Right ventricle myocardium inferior (tissue), 1 donor: Measurements from ENCODE around the gene USP47. TPM values are rescaled to one million over a fixed set of nuclear protein-coding genes. Genes with fewer than 3 reads are reported as not detected.
"Not testable (repeated sequence)": the region's sequence is repeated elsewhere in the genome, so short reads cannot be mapped to it uniquely, and the experiment has no call there.

ENCODE experiments used
- ATAC-seq: fragments of 200-7000 bp; cut with Tn5 transposase; one replicate; pipeline ENCODE4 v1.9.1; 2020; ENCODE audit warnings: mild to moderate bottlenecking, moderate library complexity
- DNase-seq: peaks from one replicate; pipeline ENCODE4 v3.0.0; 2021; ENCODE audit errors: missing footprints
- intact Hi-C: fragments of 100-400 bp; cut with DNase I; formaldehyde crosslinking; loops from one replicate; pipeline ENCODE4 v1.11.0; 2022
- total RNA-seq: library from RNA; stranded (reverse); fragmentation: NEBNext Ultra II Directional; extraction: Animal tissue kit (Norgen Biotek cat#: 25700); gene quantifications from one replicate; pipeline ENCODE4 v1.2.1, GENCODE V29; 2021
- donor health status: DM: no; HTN: yes; CAD: no; lungs with severe emphysema.

The USP47 gene
- total RNA-seq, 1 donor from 2014 or later = 48.9 TPM

DNA sequence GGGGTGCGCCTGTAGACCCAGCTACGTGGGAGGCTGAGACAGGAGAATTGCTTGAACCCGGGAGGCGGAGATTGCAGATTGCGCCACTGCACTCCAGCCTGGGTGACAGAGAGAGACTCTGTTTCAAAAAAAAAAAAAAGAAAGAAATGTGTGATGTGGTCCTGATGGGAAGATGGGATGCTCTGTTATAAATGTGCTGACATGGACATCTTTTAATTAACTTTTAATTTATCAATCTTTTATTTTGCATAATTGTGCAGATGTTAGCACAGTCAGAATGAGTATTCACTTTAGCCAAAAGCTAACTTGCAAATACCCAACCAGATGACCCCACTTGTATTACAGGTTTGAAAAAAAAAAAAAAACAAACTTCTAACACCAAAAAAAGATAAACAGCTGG, 23.8 kb upstream of the USP47 start:
- DNase-seq (no peak), ATAC-seq (no peak)
- intact Hi-C loops = no loop called here

DNA sequence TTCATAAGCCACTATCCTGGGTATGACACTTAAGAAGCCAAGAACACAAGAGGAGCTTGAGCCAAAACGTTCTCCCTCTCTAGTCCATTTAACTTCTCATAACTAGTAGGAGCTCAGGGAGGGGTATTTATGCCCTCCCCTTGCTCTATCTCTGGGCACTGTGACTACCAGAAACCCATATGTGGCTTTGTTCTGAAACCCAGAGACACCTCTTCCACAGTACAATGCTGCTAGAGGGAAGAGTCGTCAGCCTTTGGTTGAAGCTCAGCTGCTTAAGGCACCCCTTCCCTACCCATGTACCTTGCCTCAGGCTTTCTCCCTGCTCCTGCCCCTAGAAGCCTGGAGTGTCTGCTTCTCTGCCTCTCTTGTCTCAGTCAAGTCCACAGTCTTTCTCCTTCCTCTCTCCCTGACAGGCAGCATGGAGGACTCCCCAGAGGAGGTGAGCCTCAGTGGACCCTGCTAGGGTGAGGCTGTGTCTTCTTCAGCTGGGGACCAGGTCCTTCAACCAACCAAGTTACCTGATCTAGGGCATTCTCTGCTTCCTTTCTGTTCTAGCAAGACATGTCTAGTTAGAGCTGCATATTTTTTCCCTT, 23.1 kb upstream of the USP47 start:
- intact Hi-C loops = no loop called here
- DNase-seq = no peak
- no peak for ATAC-seq

DNA sequence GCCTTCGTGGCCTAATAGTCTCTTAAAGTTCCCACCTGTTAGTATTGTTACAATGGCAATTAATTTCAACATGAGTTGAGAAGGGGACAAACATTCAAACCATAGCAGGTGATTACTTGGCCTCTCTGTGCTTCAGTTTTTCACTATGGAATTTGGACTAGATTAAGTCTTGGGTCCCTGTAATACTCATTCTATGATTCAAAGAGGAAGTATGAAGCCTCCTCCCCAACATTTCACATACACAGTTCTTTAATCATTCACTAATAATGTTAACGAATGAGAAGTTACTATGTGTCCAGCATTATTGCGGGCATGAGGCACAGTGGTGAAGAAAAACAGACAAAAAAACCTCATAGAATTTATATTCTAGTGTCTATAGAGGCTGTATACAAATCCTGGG, 19.9 kb upstream of the USP47 start:
- ATAC-seq (no peak), DNase-seq (no peak)

DNA sequence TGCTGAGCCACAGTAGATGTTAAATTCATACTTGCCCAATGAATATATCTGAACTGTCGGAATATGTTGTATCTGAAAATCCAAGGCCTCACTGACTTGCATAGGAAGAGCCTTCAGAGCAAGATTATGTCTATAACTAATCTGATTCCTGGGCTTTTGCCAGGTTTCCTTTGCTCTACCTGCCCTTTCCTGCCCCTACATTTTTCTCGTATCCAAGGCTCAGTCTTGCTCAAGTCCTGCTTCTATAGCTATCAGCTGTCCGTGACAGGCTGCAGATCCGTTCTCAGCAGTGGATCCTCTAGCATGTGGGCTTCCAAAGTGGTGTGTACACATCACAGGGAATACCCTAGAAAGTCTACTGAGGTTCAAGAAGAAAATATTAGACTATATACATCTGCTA, 18.8 kb upstream of the USP47 start:
- intact Hi-C loops = no loop called here
- DNase-seq (no peak), ATAC-seq (no peak)

More for the DNA sequence above, 19.9 kb upstream of the USP47 start:
- intact Hi-C loops = no loop called here

DNA sequence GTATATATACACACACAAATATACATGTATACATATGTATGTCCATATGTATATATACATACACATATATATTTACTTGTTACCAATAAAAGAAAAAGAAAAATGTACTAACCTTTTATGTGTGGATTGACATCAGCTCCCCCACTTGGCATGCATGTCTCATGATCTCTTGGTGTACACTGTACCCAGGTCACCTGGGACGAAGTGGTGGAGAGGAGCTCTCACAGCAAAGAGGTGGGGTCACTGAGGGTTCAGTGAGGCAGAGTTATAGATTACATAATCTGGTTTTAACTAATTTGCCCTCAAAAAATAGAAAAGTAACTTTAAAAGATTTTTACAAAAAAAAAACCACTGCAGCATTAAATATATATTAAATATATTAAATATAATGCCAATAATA, 15.5 kb upstream of the USP47 start:
- ATAC-seq = no peak
- intact Hi-C loops = no loop called here
- no peak for DNase-seq

DNA sequence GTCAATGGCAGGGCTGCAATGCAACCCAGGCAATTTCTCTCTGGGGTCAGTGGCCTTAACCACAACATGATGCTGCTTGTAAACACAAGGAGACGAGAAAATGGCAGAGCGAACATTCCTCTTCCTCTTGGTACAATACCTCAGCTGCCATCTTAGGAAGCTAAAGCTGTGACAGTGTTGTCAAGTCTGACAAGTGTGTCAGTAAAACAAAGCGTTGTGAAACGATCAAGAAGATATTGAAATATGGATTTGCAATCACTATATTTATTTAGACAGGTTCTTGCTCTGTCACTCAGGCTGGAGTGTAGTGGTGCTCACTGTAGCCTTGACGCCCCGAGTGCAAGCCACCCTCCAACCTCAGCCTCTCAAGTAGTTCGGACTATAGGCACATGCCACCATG, 14.5 kb upstream of the USP47 start:
- ATAC-seq (no peak), DNase-seq (no peak)
- intact Hi-C loops = no loop called here

DNA sequence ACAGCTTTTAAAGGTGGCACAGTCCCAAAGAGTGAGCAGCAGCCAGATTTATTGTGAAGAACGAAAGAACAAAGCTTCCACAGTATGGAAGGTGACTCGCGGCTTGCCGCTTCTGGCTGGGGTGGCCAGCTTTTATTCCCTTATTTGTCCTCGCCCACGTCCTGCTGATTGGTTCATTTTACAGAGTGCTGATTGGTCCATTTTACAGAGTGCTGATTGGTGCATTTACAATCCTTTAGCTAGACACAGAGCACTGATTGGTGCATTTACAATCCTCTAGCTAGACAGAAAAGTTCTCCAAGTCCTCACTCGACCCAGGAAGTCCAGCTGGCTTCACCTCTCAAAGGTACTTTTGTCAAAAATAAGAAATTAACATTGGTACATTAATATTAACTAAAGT, 10.4 kb upstream of the USP47 start:
- ATAC-seq, intact Hi-C loops: not testable (repeated sequence)

DNA sequence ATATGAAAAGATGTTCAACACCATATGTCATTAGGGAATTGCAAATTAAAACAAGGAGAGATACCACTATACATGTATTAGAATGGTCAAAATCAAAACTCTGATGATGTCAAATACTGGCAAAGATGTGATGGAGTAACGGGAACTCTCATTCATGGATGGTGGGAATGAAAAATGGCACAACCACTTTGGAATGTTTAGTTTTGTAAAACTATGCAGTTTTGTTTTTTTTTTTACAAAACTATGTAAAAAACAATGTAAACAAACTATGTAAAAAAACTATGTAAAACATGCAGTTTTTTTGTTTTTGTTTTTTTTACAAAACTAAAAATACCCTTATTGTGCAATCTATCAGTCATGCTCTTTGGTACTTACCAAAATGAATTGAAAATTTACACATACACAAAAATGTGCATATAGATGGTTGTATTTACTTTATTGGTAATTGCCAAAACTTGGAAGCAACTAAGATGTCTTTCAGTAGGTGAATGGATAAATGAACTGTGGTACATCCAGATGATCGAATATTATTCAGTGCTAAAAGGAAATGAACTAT, 5.0 kb upstream of the USP47 start:
- no peak for DNase-seq
- intact Hi-C loops = no loop called here
- no peak for ATAC-seq

More for the DNA sequence above, 10.4 kb upstream of the USP47 start:
- not testable (repeated sequence) for DNase-seq

DNA sequence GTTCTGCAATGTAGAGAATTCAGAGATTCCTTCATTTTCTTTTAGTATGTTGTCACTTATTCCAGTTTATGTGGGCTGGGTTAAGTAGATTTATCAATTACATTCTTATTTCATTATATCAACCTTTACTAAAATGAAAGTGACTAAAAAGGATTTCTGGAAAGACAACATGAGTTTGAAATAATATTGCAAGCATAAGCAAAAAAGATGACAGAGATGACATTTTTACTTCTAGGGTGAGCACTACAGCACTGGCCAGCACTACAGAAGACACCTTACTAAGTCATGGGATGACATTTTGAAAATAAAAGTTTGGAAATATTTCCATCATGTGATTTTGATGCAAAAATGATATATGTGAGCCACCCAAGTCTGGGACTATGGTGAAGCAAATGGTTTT, 2.1 kb upstream of the USP47 start:
- intact Hi-C loops = no loop called here
- no peak for DNase-seq

DNA sequence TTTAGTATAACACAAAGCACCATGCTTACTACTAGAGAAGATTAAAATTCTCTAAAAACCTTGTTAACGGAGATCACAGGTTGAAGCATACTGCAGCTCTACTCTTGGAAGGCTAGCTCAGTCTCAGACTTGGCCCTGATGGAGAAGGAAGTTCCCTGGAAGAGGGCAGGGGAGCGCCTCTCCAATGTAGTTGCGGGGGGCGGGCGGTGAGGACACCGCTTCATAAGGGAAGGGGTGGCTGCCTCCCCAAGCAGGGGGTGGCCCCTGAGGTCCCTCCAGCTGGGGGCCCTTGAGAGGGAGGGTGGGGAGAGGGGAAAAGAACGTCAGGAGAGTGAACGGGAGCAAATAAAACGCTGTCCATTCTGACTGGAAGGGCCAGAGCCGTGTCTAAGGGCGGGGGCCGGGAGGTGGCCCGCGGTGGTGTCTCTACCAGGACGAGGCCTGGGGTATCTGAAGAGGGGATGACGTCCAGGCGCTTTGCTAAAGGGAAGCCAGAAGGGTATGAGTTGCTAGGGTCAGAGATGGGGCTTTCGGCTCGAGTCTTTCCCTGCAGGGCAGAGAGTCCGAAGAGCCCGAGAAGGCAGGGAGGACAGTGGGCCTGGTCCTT, 553 bp upstream of the USP47 start:
- DNase-seq (no peak), ATAC-seq (peak; percentile 68)
- intact Hi-C loops = no loop called here

More for the DNA sequence above, 2.1 kb upstream of the USP47 start:
- ATAC-seq = no peak

DNA sequence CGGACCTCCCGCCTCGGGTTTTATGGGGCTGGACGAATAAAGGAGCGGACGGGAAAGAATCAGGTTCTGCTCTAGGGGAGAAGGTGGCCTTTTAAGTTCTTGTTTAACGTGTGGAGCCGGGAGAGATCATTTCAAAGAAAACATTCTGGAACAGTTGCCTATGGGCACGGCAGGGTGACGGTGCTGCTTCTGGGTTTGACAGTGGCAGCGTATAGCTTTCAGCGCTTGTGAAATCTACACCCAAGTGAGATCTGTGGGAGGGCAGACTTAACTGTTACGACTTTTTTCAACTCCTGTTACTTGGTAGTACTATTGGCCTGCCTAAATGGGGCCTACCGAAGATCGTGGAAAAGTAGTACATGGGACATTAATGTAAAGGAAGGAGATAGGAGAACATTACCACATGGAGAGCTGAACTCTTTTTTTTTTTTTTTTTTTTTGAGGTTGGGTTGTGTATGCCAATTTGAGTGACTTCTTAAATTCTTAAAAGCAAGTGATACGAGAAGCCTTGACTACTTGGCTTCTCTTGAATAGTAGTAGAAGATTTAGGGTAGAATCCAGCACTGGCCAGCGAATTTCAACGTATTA, 743 bp downstream of the USP47 start:
- intact Hi-C loops = no loop called here
- DNase-seq (peak; percentile 70), ATAC-seq (peak; percentile 76)

DNA sequence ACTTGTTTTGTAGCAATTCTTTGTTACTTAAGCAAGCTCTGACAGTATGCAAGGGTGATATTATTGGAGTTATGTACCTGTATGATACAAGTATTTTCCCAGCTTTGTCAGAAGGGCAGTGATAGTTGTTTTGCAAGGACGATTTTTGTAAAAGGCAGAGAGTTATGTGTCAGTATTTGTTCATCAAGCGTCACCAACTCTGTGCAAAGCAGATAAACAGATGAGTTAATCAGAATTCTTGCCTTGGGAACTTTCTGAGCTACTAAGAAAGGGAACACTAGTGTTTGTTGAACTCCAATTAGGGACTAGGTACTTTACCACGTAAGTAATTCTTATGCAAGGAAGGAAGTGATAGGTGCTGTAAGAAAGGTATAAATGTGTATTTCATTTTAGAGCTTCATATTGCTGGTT, 1.4 kb downstream of the USP47 start:
- intact Hi-C loops = no loop called here
- DNase-seq (no peak), ATAC-seq (no peak)

DNA sequence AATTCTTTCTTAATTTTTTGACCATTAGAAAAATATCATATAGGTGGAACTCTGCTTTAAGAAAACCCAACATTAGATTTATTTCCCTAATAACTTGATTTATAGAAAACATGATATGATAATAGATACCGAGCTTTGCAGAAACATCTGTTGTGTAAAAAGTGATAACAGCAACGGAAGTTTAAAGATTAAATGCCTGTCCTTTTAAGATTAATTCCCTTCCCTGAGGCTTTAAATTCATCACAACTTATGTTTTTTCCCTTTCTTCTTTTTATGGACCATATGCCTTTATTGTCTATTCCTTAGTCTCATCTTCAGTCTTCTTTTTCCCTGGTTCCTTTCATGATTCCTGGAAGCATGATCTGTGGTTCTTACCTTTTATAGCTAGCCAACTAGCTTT, 1.9 kb downstream of the USP47 start:
- intact Hi-C loops = no loop called here
- ATAC-seq (no peak), DNase-seq (no peak)

DNA sequence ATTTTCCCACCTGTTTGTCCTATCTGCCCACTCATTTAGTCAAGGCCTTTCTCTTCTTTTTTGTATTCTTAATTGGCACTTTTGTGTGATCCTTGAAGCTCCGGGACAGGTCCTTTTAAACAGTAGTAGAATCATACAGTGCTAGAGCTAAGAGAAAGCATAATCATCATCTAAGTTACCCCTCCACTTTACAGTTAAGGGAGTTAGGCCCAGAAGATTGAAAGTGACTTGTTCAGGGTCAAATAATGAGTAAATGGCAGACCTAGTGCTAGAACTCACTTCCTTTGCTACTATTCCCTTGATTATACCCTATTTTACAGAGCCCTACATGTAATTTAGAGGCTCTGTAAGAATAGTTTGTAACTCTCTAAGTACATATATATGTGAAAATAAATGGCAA, 2.5 kb downstream of the USP47 start:
- no peak for DNase-seq
- ATAC-seq = no peak
- intact Hi-C loops = no loop called here

DNA sequence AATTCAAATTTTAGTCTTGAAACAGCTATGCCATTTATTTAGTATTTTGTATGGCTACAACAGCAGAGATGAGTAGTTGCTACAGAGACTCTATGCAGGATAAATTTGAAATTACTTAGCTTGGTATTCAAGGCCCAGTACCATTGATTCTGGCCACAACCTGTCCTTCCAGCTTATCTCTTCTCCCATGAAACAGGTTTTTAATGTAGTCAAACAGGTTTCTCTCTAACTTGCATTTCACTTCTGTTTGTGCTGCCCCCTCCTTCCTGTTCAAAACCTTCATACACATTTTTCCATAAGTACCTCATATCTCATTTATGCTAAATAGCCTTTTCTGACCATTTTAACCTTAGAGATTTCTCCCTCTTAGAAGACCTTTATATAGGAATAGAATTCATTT, 3.3 kb downstream of the USP47 start:
- DNase-seq (no peak), ATAC-seq (no peak)
- intact Hi-C loops = no loop called here

DNA sequence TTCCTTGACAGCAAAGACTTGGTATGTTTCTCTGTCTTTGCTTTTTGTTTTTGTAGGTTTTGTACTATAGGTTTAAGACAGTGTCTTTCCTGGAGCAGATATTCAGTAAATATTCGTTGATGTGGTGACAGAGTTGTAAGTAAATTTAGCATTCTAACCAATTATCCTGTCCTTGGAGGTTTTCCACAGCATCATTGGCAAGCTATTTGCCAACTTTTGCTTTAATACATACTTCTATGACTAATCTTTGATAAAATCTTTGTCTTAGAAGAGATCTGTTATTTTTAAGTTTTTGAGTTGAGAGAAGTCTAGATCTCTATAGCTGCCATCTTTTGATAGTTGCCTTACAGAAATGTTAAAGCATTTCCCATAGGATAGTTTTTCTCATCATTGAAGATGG, 3.8 kb downstream of the USP47 start:
- intact Hi-C loops = no loop called here
- ATAC-seq = no peak
- DNase-seq = no peak

DNA sequence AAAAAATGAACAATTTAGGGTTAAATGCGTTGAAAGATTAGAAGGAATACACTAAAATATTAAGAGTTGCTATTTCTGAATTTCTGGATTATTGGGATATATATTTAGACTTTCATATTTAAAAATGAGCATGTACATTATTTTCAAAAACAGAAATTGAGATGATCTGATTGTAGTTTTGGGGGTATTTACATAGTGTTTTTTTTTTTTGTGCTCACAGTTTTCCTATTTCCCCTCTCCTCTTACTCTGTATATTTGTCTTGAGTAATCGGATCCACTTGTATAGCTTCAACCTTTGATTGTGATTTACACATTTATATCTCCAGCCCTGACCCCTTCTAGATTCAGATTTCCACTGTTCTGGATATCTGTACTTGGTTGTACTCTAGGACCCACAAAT, 5.3 kb downstream of the USP47 start:
- ATAC-seq (no peak), DNase-seq (no peak)
- intact Hi-C loops = no loop called here

DNA sequence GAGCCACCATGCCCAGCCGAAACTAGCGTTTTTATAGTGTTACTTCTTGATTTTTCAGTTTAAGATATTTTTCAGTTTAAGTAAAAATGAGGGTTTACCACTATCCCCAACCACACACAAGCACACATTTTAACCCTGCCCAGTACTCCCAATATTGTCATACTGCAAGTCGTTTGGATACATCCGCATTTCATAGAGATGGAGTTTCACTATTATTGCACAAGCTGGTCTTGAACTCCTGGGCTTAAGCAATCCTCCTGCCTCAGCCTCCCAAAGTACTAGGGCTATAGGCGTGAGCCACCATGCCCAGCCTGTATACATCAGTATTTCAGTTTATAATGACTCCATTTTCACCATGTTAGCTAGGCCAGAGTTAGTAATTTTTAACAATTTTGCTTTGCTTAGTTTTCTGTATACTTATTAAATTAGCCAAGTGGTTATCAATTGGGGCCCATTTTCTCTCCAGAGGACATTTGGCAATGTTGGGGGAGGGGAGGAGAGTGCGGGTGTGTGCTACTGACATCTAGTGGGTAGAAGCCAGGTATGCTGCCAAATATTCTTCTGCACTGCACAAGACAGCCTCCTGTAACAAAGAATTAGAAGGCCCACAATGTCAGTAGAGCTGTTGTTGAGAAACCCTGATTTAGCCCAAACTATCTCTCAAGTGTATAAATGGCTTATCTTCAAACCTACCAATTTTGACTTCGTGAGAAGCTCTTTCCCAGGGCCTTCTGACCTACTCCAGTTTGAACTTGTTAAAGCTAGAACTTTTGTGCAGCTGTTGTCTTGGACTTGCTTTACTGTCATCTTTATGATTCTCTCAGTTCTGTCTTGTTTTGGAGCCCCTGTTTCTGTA, 7.3 kb downstream of the USP47 start:
- intact Hi-C loops = loop anchor here (2.0 kb wide), 1 partner anchor 50 kb away; no protein-coding TSS in a partner anchor
- peak; percentile 82 for ATAC-seq
- peak; percentile 67 for DNase-seq

DNA sequence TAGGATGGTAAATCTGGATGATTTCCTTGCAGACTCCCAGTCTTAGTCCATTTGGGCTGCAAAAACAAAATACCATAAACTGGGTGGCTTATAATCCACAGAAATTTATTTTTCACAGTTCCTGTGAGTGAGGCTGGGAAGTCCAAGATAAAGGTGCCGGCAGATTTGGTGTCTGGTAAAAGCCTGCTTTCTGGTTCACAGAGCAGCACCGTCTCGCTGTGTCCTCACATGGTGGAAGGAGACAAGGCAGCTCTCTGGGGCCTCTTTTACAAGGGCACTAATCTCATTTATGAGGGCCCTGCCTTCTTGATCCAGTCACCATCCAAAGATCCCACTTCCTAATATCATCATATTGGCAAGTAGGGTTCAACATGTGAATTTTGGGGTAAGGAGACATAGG, 8.9 kb downstream of the USP47 start:
- DNase-seq (no peak), ATAC-seq (no peak)
- intact Hi-C loops = no loop called here
